Stimulated activated CD4-positive, alpha-beta T cell treated with anti-CD3 and anti-CD28 coated beads, Interleukin-15, amount 100 ng/mL, for 48 hours (primary cell): ENCODE data around the gene SYT7.
"Not testable (repeated sequence)": the region's sequence is repeated elsewhere in the genome, so short reads cannot be mapped to it uniquely, and the experiment has no call there.

Experiments used
- DNase-seq, 2 donors: peaks; one replicate each; pipeline ENCODE4 v3.0.0-alpha.2; 2020; ENCODE audit warnings: low read depth in 2 of 2

SYT7 gene, protein sequence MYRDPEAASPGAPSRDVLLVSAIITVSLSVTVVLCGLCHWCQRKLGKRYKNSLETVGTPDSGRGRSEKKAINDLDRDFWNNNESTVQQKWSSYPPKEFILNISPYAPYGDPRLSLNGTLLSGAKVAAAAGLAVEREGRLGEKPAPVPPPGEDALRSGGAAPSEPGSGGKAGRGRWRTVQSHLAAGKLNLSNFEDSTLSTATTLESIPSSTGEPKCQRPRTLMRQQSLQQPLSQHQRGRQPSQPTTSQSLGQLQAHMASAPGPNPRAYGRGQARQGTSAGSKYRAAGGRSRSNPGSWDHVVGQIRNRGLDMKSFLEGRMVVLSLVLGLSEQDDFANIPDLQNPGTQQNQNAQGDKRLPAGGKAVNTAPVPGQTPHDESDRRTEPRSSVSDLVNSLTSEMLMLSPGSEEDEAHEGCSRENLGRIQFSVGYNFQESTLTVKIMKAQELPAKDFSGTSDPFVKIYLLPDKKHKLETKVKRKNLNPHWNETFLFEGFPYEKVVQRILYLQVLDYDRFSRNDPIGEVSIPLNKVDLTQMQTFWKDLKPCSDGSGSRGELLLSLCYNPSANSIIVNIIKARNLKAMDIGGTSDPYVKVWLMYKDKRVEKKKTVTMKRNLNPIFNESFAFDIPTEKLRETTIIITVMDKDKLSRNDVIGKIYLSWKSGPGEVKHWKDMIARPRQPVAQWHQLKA

DNA sequence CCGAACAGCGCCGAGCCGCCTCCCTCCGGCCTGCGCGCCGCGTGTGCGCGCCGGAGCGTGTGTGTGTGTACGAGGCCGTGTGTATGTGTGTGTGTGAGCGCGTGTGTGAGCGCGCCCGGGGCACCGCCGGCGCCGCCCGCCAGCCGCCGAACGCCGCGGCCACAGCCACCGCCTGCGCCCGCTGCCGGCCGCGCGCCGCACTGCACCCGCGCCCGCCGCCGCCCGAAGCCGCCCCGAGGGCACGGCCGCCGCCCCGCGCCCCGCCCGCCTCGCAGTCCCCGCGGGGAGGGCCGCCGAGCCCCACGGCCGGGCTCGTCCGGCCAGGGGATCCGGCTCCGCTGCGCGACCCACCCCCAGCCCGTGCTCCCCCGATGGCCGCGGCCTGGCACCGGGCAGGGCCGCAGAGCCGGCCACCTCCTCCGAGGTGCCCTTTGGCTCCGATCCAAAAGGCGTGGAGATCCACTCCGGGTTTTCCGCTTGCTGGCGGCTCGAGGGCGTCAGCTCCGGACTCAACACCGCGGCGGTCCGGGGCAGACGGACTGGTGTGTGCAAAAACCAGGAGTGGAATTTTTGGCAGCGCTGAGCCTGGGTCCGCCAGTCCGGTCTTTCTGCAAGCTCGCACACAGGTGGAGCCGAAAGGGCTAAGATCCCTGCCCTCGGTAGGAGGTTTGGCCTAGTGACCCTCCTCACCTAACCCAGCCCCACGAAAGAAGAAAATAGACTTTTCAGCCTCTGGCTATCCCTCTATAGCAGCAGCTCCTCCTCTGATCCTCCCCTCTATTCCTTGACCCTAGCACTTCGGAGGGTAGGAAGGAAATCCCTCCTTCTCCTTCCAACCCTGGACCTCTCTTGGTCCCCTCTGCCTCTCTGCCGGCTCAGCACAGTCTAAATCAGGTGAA is at the start of gene SYT7:
Gene SYT7, minus strand, starts transcription at position 47 of the 899 bp plus-strand sequence. CDS start 256 bp downstream, outside the sequence.
- peak; percentile 88 to 92 for DNase-seq

DNA sequence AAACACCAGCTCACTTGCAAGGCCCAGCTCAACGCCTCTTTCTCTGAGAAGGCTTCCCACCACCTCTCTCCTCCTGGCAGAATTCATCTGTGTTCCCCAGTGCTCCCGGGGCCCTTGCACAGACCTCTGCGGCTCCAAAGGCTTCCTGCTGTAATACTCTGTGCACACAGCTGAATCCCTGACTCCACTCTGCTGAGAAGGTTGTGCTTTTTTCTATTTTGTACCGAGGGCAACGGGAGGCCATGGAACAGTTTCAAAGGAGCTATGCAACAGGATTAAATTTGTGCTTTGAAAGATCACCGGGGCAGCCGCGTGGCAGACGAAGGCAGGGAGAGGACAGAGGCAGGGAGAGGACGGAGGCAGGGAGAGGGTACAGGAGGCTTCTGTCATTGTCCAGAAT is 49.2 kb upstream of the SYT7 start:
- no peak for DNase-seq

DNA sequence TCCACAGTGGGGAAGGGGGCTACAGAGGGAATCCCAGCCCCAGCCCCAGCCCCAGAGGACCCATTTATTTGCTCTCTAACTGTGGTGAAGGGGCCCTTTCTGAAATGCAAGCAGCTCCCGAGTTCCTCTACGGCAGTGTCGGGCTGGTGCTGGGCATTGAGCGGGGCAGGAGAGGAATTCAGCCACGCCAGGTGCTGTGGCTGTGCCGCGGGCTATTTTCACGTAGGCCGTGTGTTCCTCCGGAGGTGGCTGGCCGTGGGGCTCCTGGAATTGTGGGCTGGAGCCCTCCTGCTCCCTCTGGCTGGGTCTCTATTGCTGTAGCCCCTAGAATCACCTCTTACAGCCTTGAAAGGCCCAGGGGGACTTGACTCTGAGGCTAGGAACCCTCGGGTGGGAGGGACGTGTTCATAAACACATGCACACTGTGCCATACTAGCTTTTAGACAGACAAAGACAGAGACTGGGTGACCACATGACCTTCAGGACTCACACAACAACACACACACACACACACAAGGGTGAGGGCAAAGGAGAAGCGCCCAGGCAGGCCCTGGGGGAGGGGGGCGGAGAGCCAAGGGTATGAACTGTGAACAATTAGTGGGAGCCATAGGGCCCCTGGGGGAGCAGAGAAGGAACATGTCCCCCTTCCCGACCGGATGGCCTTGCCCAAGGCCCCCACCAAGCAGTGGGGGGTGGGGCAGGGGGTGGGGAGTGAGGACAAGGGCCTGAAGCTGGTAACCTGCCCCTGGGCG is 48.4 kb upstream of the SYT7 start:
- DNase-seq: no peak

DNA sequence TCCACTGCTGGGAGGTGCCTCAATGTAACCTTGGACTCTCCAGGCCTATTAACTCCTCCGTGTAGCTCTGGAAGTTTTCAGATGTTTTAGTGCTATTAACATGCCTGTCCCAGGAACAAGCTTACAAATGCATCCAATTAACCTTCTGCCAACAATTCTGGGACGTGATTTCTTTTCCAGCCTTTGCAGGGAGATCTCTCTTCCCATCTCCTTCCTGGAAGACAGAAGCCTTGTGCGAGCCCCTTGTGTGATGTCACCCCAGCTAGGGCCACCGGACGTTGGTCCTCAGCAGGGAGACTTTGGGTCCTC is 47.7 kb upstream of the SYT7 start:
- no peak for DNase-seq

DNA sequence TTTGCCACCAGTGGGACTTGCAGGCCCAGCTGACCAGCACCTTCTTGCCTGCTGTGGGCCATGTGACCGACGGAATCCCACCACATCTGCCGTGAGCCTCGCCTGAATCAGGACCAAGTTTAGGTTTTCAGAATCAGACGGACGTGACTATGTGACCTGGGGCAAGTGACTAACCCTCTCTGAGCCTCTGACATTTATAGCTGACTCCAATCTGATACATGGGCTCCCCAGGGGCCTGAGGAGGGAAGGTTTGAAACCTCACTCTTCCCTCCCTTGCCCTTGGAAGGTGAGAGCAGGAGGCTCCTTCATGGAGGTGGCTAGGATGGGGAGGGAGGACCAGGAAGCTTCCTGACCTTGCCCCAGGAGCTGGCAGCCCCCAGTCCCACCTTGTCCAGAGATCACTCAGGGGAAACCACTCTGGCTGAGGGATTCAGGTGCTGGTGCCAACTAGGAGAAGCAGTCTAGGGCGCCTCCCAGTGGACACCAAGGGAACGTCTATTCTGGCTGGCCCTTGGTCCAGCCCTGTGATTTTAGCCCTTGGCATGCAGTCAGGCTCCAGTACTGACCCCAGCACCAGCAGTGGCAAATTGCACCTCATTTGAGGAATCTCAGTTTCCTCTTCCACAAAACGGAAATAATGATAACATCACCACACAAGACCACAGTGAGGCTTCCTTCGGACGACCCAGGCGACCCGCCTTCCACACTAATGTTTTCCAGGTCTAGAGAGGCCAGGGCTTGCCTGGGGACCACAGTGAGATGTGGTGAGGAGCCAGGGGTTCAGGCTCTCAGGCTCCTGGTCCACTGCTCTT is 47.2 kb upstream of the SYT7 start:
- DNase-seq: peak; percentile 21 to 28

DNA sequence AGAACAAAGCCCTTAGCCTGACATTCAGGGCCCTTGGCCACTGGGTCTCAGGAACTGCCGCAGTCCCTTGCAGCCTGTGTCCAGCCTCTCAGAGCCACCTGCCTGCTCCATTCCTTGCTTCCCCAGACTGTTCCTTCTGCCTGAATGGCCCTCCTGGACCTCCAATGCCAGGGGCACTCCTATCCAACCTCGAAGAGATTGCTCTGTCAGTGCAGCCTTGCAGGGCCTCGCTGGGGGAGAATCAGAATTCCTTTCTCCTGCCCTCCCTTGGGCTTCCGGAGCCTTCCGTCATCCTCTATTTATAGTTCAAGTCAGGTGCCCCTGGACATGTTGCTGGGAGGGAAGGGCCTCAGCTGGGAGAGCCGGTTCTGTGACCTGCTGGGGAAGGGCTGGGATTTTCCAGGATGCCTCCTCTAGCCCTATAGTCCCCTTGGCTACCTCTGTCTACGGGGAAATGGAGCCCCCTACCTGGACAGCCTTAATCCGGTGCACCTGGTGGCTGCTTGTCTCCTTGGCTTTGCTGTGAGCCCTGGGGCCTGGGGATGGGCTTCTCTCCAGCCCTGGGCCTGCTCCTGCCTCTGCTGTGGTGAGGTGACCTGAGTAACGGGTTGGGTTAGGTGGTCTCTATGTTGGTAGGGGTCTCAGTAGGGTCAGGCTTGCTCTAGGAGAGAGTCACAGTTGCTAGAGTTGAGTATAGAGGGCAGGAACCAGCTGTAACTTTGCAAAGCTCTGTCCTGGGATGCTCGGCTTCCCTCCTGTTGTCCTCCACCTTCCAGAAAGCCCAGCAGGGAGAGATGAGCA is 45.9 kb upstream of the SYT7 start:
- DNase-seq: no peak

DNA sequence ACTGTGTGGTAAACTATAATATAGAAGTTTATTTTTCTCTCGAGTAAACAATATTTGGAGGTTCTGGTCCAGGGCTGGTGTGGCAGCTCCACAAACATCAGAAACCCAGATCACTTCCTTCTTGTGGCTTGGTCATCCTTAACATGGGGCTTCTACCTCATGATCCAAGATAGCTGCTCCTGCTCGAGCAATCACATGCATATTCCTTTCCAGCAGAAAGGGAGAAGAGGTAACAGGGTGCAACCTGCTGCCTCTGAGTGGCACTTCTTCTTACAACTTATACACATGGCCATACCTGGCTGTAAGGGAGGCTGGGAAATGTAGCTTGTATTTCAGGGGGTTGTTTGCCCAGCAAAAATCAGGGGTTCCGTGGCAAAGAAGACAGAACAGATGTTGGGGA is 44.6 kb upstream of the SYT7 start:
- no peak for DNase-seq

DNA sequence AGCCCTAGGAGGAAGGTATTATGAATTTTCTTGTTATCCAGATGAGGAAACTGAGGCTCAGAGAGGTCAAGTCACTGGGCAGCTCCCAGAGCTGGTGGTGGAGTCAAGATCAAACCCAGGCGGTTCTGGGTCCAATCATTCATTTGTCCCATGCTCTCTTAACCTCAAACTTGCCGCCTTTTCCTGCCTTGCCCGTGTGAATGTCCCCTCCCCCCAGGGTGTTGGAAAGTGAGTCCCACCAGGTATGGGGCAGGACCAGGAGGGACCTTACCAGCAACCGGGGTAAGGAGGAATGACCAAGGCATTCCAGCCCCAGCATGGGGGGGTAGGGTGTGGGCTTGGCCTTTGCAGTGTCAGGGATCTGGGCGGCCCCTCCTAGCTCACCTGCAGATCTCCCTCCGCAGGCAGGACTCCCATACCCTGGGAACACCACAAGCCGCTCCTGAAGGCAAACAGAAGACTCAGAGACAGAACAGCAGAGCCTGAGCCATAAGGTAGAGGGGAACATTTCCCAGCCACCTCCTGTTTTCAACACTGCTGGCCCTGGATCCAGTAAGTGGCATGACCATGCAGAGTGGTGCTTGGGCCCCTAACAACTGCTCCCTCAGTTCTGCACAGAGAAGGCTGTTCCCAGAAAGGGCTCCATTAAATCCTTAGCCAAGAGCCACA is 41.2 kb upstream of the SYT7 start:
- DNase-seq: no peak

DNA sequence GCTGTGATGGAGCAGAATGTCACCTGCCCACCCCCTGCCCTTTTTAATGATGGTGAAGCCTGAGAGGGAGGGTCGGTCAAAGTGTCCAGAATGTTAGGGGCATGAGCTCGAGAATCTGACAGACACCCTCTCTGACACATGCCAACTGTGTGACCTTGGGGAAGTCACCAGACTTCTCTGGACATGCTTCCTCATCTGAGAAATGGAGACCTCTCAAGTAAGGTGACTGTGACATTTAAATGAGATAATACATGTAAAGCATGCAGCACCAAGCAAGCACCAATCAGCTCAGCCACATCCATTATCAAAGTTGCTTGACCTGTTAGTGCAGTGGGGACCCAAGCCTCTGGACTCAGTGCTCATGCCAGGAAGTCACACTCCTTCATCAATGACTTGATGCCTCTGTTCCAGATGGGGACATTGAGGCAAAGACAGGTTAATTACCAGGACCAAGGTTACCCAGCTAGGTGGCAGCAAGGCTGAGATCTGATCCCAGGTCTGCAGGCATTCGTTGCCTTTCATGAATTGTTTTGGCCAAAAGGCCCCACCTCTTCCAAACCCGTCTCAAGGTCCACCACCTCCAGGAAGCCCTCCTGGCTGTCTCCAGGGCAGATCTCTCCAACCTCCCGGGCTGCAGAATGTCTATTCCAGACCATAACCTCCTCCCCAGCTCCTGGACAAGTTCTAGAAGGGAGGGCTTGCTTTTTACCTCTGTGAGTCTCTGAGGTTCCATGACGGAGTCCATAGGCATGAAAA is 38.8 kb upstream of the SYT7 start:
- DNase-seq: no peak

DNA sequence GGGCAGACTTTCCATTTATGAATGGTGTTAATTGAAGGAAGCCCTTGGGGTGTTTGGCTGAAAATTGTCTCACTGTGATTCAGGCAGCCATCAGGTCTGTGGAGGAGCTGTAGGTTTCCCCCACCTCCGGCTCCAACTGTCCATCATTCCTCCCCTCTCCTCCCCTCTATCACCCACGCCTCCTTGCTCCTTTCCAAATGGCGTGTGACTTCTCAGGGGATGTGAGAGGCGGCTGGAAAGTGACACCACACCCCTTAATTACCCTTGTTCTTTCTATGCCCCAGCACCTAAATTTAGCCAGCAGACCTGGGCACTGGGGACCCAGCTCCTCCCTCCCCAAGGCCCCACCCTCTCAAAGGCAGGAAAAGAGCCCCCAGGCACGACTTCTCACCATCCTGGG is 38.1 kb upstream of the SYT7 start:
- DNase-seq: no peak

DNA sequence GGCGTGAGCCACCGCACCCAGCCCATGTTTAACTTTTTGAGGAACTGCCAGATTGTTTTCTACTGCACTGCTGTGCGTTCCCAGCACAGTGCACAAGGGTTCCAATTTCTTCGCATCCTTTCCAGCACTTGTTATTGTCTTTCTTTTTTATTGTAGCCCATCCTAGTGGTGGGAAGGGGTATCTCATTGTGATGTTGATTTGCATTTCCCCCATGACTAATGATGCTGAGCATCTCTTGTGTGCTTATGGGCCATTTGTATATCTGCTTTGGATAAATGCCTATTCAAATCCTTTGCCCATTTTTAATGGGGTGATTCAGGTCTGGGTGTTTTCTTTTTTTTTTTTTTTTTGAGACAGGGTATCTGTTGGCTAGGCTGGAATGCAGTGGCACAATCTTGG is 36.6 kb upstream of the SYT7 start:
- DNase-seq: no peak

DNA sequence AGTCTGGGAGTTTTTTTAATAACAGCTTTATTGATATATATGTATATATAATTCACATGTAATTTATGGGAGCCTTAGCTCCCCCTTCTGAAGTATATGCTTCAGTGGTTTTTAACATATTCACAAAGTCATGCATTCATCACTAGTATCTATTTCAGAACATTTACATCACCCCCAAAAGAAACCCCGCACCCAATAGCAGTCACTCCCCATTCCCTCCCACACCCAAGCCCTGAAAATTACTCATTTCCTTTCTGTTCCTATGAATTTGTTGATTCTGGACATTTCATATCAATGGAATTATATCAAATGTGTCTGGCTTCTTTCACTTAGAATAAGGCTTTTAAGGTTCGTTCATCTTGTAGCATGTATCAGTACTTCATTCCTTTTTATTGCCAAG is 35.6 kb upstream of the SYT7 start:
- no peak for DNase-seq

DNA sequence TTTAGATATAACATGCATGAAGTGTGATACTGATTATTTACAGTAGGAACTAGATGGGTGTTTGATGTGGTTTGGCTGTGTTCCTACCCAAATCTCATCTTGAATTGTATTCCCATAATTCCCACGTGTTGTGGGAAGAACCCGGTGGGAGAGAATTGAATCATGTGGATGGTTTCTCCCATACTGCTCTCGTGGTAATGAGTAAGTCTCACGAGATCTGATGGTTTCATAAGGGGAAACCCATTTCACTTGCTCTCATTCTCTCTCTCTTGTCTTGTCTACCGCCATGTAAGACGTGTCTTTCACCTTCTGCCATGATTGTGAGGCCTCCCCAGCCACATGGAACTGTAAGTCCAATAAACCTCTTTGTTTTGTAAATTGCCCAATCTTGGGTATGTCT is 33.9 kb upstream of the SYT7 start:
- not testable (repeated sequence) for DNase-seq

DNA sequence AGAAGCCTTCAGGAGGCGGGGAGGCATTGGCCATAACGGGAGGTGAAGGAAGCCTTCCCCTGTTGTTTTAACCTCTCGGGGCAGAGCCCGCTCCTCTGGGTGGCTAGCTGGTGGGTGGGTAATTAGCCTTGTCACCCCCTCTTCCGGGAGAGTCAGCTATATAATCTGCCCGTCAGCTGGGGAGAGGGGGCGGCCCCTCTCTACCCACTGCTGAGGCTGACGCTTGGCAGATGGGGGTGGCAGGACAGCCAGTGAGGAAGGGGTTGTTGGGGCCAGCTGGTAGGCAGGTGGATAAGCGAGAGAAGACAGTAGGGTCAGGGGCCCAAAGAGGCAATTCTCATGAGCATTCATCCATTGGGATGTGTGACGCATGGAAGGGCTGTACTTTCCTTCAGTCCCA is 33.0 kb upstream of the SYT7 start:
- no peak for DNase-seq

DNA sequence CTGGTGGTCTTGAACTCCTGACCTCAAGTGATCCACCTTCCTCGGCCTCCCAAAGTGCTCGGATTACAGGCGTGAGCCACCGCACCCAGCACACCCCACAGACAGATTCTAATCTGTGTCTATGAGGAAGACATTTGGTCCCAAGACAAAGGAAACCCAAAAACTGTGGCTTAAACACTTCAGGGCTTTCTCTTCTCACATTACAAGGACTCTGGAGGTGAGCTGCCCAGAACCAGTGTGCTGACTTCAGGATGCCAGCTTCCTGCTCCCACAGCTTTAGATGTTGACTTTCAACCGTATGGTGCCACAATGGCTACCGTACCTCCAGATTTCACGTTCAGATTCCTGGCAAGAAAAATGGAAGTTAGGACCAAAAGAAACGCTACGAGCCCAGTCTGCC is 32.2 kb upstream of the SYT7 start:
- no peak for DNase-seq

DNA sequence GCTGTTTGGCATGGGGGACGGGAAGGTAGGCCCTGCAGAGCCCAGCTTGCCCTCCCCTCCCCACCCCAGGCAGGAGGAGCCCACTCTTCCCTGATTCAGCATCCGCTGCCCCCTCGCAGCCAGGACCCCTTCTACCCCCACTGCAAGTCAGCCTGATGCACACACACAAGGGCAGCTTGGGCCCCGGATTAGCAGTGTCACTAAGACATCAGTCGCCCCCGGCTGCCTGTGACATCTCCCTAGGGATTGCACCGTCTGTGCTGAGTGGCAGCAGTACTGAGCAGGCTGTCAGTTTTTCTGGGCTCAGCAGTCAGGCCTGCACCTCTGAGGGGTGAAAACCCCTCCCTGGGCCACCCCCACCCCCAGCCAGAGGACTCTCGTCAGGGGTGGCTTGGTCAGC is 30.4 kb upstream of the SYT7 start:
- DNase-seq: no peak

DNA sequence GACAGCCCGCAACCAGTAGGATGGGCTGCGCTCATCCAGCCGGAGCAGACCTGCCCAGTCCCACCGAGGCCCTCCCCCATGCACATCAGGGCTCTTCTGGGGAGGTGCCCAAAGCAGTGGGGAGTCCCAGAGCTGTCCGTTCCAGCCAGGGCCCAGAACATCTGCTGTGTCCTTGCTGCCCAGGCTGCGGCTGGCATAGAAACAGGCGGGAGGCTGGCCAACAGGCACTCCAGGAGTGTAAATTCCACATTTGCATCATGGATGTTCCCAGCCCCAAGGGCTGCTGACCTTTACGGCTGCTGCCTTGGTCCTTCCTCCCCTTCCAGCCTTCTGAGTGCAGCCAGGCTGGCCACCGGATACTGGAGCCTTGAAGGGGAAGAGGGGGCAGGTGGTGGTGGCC is 30.0 kb upstream of the SYT7 start:
- no peak for DNase-seq

DNA sequence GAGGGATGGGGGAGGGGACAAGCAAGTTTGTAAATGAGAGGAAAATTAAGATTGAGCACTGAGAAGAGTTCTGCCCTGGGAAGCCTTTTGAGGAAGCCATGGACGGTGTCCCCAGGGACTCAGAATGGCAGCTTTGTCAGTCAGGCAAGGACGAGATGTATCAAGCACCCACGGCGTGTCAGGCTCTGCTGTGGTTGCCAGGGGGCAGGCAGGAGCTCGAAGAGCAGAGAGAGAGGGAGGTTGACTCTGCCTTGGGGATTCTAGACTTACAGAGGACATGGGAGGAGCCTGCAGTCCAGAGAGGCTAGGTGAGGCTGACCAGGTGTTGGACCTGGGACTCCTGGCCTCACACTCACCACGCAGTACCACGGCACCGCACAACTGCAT is 29.1 kb upstream of the SYT7 start:
- no peak for DNase-seq
